ENCODE results near the gene GPR148. TPM values are rescaled to one million over a fixed set of nuclear protein-coding genes. Genes with fewer than 3 reads are reported as not detected.

GPR148 gene
- total RNA-seq, 1 donor from 2014 or later = not detected

- FAIRE-seq (no peak), DNase-seq (ENCODE audit: low spot score in 2 of 2) (no peak)
These were observed 38.0 kb downstream of the GPR148 start for GRCh38 chr2:130766711-130767407.

DNA sequence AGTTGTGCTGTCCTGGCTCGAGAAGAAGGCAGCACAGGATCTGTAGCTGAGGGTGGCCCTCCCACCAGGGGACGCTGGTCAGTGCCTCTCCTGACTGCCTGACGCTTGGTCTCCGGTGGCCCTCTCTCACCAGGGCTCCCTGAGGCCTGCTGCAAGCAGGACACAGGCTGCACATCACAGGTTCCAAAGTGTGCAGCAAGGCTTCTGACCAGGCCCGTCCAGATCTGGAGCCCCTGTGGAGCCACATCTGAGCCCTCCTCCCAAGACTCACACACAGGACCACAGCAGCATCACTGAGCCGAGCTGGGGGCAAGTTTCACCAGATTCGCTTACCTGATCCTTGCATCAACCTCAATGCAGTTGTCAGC, 38.5 kb downstream of the GPR148 start:
- FAIRE-seq = no peak
- no peak for DNase-seq (ENCODE audit: low spot score in 2 of 2)

DNA sequence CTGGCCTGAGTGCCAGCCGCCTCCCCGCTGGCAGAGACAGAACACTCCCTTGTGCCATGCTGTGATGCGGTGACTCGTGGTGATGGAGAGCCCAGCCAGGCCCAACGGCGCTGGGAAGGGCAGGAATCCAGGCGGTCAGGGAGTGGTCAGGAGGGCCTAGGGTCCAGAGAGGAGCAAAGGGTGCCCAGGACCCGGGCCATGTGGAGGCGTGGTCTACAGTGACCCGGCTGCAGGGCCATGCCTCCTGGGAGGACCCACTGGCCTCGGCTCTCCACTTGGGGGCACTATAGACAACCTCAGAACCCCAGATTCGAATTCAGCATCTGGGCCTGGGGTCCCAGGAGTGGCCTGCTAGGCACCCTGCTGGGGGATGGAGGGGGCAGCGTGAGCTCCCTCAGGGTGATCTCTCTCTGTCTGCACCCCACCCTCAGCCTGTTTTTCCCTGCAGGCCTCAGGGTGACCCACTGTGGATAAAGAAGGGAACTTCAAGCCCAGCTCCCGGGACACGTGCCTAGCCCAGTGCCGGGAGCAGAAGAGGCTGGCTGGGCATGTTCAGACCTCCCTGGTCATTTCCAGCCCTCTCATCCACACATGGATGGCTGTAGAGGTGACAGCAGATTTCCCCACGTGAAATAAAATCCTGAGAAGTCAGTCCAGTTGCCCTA, 39.5 kb downstream of the GPR148 start:
- FAIRE-seq (no peak), DNase-seq (ENCODE audit: low spot score in 2 of 2) (no peak)

GRCh38 chr2:130769343-130769907, 40.6 kb downstream of the GPR148 start:
- DNase-seq (ENCODE audit: low spot score in 2 of 2) (no peak), FAIRE-seq (no peak)

- DNase-seq (ENCODE audit: low spot score in 2 of 2) = no peak
- FAIRE-seq = no peak
These were observed 47.7 kb downstream of the GPR148 start for GRCh38 chr2:130776550-130776949.

DNA sequence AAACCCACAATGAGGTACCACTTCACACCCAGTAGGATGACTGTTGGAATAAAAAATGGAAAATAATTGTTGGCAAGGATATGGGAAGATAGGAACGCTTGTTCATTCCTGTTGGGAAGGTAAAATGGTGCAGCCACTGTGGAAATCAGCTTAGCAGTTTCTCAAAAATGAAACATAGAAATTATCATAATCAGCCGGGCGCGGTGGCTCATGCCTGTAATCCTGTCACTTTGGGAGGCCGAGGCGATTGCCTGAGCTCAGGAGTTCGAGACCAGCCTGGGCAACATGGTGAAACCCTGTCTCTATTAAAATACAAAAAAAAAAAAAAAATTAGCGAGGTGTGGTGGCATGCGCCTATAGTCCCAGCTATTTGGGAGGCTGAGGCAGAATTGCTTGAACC, 49.9 kb downstream of the GPR148 start:
- FAIRE-seq (no peak), DNase-seq (ENCODE audit: low spot score in 2 of 2) (no peak)

Other genes with a start within 250 kb of the GPR148 start
- under 0.01 TPM for gene POTEI, start 219.7 kb upstream of the GPR148 start, total RNA-seq
- gene CFC1B, start 207.8 kb upstream of the GPR148 start, total RNA-seq = 0.82 TPM
- gene CFC1, start 129.5 kb upstream of the GPR148 start, total RNA-seq = 0.41 TPM
- gene POTEJ, start 117.6 kb upstream of the GPR148 start, total RNA-seq = not detected
- 44.0 TPM for gene AMER3, start 26.5 kb downstream of the GPR148 start, total RNA-seq
- gene ARHGEF4, start 107.8 kb downstream of the GPR148 start, total RNA-seq = 43.2 TPM